NCI-H2107 treated with DMSO at 0.1 percent for 48 hours (cell line): Measurements from ENCODE around the gene KRTAP10-9.
"Not testable (repeated sequence)": the region's sequence is repeated elsewhere in the genome, so short reads cannot be mapped to it uniquely, and the experiment has no call there.

Experiments
- DNase-seq: peaks from one replicate; lab custom pipeline; 2025; ENCODE audit not compliant: unreplicated experiment; lab: John Stamatoyannopoulos, UW

The KRTAP10-9 gene

GRCh38 chr21:44658913-44659595 is 32.2 kb downstream of the KRTAP10-9 start:
- no peak for DNase-seq

- DNase-seq = not testable (repeated sequence)
These were observed 34.7 kb downstream of the KRTAP10-9 start for GRCh38 chr21:44661567-44661966.

- DNase-seq = no peak
These were observed 37.8 kb downstream of the KRTAP10-9 start for GRCh38 chr21:44664691-44665090.

- DNase-seq = no peak
These were observed 39.8 kb downstream of the KRTAP10-9 start, which contains the start of gene KRTAP12-2 for GRCh38 chr21:44666401-44667320. Gene KRTAP12-2, minus strand, starts transcription at chr21:44666927. Its CDS starts 41 bp downstream, at chr21:44666886.

- DNase-seq = no peak
These were observed 40.7 kb downstream of the KRTAP10-9 start for GRCh38 chr21:44667612-44668011.

GRCh38 chr21:44670642-44671432 is 43.9 kb downstream of the KRTAP10-9 start:
- no peak for DNase-seq

GRCh38 chr21:44671911-44672310 is 45.0 kb downstream of the KRTAP10-9 start:
- DNase-seq = no peak

- no peak for DNase-seq
These were observed 51.0 kb downstream of the KRTAP10-9 start for GRCh38 chr21:44677881-44678280.
